NT2/D1 (cell line): ENCODE data around the gene VPS33B.

Experiments used
- DNase-seq: peaks from one replicate; pipeline ENCODE4 v3.0.0-alpha.2; 2011; ENCODE audit warnings: low read depth, low spot score
- H3K27me3 ChIP-seq: 2 replicates; pipeline ENCODE4 v1.6.0; 2011; ENCODE audit warnings: mild to moderate bottlenecking; ENCODE audit not compliant: insufficient read length, insufficient read depth
- H3K36me3 ChIP-seq: 2 replicates; pipeline ENCODE4 v1.6.1; 2011; ENCODE audit warnings: mild to moderate bottlenecking, low read length, mixed read lengths; ENCODE audit not compliant: insufficient read depth, insufficient read length
- H3K4me1 ChIP-seq: 2 replicates; pipeline ENCODE4 v1.5.1; 2011; ENCODE audit not compliant: insufficient read depth, insufficient read length
- H3K4me3 ChIP-seq: 2 replicates; pipeline ENCODE4 v1.5.1; 2011; ENCODE audit warnings: low read depth; ENCODE audit not compliant: insufficient read length
- H3K9ac ChIP-seq: 2 replicates; pipeline ENCODE4 v1.6.0; 2011; ENCODE audit warnings: low read depth; ENCODE audit not compliant: insufficient read length
- H3K9me3 ChIP-seq: 2 replicates; pipeline ENCODE4 v1.5.1; 2011; ENCODE audit warnings: mild to moderate bottlenecking, low read length; ENCODE audit not compliant: insufficient read depth
- SUZ12 ChIP-seq: IDR thresholded peaks from 2 replicates; pipeline ENCODE4 v1.6.1; 2011; ENCODE audit not compliant: insufficient read length, insufficient read depth; ENCODE audit errors: extremely low read depth
- YY1 ChIP-seq: IDR thresholded peaks from 2 replicates; pipeline ENCODE4 v1.6.1; 2011; ENCODE audit not compliant: insufficient read length, insufficient read depth
- ZNF274 ChIP-seq: IDR thresholded peaks from 2 replicates; pipeline ENCODE4 v1.6.1; 2011; ENCODE audit warnings: mild to moderate bottlenecking, low read depth, low read length

The VPS33B gene

GRCh38 chr15:90974216-90974615 lies 48.2 kb downstream of the VPS33B start:
- no peak for TF ChIP-seq YY1
- no peak for TF ChIP-seq ZNF274
- TF ChIP-seq SUZ12: no peak
- H3K36me3 ChIP-seq: peaks cover 91% of the 10 kb centered on the region
- H3K4me1 ChIP-seq: no peaks in the 10 kb centered on the region
- no peak overlapping the region for H3K9ac ChIP-seq
- no peak overlapping the region for H3K4me3 ChIP-seq
- no peak for DNase-seq
- no peaks in the 10 kb centered on the region for H3K27me3 ChIP-seq
- no peaks in the 10 kb centered on the region for H3K9me3 ChIP-seq

GRCh38 chr15:90972133-90972532 lies 50.3 kb downstream of the VPS33B start:
- DNase-seq: no peak
- Histone ChIP-seq H3K4me3 (no peak overlapping the region), H3K9me3 (no peaks in the 10 kb centered on the region), H3K4me1 (no peaks in the 10 kb centered on the region), H3K27me3 (no peaks in the 10 kb centered on the region), H3K9ac (no peak overlapping the region), H3K36me3 (peaks cover 95% of the 10 kb centered on the region)
- TF ChIP-seq ZNF274: no peak
- TF ChIP-seq SUZ12: no peak
- TF ChIP-seq YY1: no peak

- Histone ChIP-seq H3K27me3 (no peaks in the 10 kb centered on the region), H3K36me3 (peaks cover 96% of the 10 kb centered on the region), H3K9ac (no peak overlapping the region), H3K9me3 (no peaks in the 10 kb centered on the region), H3K4me3 (no peak overlapping the region), H3K4me1 (peaks cover 2% of the 10 kb centered on the region)
- no peak for DNase-seq
- TF ChIP-seq YY1 (no peak), ZNF274 (no peak), SUZ12 (no peak)
Measured at GRCh38 chr15:90970274-90970673, 52.1 kb downstream of the VPS33B start.

DNA sequence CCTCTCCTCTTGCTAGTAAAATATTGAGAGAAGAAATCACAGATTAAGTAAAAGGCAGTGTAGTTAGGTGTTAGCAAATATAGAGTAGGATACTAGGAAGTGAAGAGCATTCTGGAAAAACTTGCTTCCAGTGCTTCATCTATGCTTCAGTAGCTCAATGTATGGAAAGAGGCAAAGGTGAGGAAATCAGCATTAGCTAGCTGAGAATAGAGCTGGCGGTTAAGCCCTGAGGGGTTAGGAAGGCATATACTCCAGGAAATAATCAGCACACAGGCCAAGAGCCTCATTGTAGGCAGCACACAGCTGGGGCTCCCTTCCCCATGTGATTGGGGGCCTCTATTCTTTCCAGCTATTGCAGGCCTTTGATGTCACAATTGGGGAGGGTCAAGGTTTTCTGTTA lies 54.0 kb downstream of the VPS33B start:
- H3K36me3 ChIP-seq: peaks cover 92% of the 10 kb centered on the region
- peaks cover 2% of the 10 kb centered on the region for H3K4me1 ChIP-seq
- TF ChIP-seq SUZ12 (no peak), ZNF274 (no peak), YY1 (no peak)
- no peaks in the 10 kb centered on the region for H3K27me3 ChIP-seq
- H3K4me3 ChIP-seq: no peak overlapping the region
- H3K9me3 ChIP-seq: no peaks in the 10 kb centered on the region
- DNase-seq: no peak
- H3K9ac ChIP-seq: no peak overlapping the region

- no peaks in the 10 kb centered on the region for H3K9me3 ChIP-seq
- H3K36me3 ChIP-seq: peaks cover 88% of the 10 kb centered on the region
- DNase-seq: no peak
- H3K27me3 ChIP-seq: no peaks in the 10 kb centered on the region
- TF ChIP-seq SUZ12 (no peak), YY1 (no peak), ZNF274 (no peak)
- H3K9ac ChIP-seq: no peak overlapping the region
- H3K4me3 ChIP-seq: no peak overlapping the region
- peaks cover 2% of the 10 kb centered on the region for H3K4me1 ChIP-seq
Measured at GRCh38 chr15:90967206-90967605, 55.2 kb downstream of the VPS33B start.

GRCh38 chr15:90966262-90966661 lies 56.1 kb downstream of the VPS33B start:
- Histone ChIP-seq H3K9ac (no peak overlapping the region), H3K9me3 (no peaks in the 10 kb centered on the region), H3K27me3 (no peaks in the 10 kb centered on the region), H3K4me3 (no peak overlapping the region), H3K4me1 (peaks cover 2% of the 10 kb centered on the region), H3K36me3 (peaks cover 89% of the 10 kb centered on the region)
- TF ChIP-seq SUZ12: no peak
- TF ChIP-seq ZNF274: no peak
- TF ChIP-seq YY1: no peak
- no peak for DNase-seq

DNA sequence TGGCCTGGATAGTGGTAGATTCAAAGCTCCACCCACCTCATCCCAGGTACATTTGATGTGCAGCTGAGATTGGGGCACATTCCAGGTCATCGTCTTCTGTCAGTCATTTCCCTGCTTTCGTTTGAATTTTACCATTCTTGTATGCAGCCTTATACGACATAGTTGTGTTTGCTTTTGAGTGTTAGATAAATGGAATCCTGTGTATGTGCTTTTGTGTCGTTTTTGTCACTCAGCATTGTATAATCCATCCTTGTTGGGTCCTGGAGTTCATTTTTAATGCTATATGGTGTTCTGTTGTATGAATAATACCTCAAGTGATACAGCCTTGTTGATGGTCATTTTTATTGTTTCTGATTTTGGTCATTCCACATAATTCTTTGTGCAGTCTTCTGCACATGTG lies 60.4 kb downstream of the VPS33B start:
- Histone ChIP-seq H3K4me1 (peaks cover 10% of the 10 kb centered on the region), H3K9ac (no peak overlapping the region), H3K9me3 (no peaks in the 10 kb centered on the region), H3K27me3 (peaks cover 7% of the 10 kb centered on the region), H3K4me3 (no peak overlapping the region), H3K36me3 (peaks cover 72% of the 10 kb centered on the region)
- no peak for DNase-seq
- TF ChIP-seq ZNF274 (no peak), YY1 (no peak), SUZ12 (no peak)

DNA sequence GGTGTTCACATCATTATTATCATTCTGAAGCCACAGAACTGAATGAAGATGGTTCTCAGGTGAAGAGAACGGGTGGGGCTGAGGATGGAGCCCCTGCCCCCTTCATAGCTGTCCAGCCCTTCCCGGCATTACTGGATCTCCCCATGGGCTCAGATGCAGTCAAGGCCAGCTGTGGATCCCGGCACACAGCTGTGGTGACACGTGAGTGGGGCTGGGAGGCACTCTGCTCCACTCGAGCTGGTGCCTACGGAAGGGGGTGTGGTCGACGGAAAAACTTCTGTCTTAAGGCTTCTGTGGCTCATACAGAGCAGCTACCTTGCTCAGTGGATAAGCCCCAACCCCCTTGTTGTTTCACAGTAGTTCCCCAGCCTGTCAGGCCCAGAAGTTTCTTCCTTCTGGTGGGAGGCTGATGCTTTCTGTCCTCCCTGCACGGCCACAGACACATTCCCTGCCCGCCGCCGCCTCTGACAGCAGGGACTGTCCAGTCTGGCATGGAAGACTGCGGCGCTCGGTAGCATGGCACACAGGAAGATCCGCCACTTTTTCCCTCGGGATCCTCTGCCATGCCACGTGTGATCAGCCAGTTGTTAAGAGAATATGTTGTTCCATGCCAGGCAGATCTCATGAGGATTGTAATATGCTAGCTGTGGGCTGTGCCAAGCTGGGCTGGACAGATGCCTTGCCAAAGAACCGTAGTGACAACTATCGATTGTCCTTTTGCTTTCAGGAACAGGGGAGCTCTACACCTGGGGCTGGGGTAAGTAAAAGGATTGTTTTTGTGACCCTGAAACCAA lies 61.9 kb downstream of the VPS33B start:
- TF ChIP-seq ZNF274 (no peak), YY1 (no peak), SUZ12 (no peak)
- no peaks in the 10 kb centered on the region for H3K9me3 ChIP-seq
- peaks cover 57% of the 10 kb centered on the region for H3K36me3 ChIP-seq
- no peak overlapping the region for H3K9ac ChIP-seq
- peaks cover 7% of the 10 kb centered on the region for H3K27me3 ChIP-seq
- H3K4me3 ChIP-seq: no peak overlapping the region
- H3K4me1 ChIP-seq: peaks cover 8% of the 10 kb centered on the region
- no peak for DNase-seq
